ENCODE data around the gene HLA-DPA1.
"Not testable (repeated sequence)": the region's sequence is repeated elsewhere in the genome, so short reads cannot be mapped to it uniquely, and the experiment has no call there.

HLA-DPA1 gene

DNA sequence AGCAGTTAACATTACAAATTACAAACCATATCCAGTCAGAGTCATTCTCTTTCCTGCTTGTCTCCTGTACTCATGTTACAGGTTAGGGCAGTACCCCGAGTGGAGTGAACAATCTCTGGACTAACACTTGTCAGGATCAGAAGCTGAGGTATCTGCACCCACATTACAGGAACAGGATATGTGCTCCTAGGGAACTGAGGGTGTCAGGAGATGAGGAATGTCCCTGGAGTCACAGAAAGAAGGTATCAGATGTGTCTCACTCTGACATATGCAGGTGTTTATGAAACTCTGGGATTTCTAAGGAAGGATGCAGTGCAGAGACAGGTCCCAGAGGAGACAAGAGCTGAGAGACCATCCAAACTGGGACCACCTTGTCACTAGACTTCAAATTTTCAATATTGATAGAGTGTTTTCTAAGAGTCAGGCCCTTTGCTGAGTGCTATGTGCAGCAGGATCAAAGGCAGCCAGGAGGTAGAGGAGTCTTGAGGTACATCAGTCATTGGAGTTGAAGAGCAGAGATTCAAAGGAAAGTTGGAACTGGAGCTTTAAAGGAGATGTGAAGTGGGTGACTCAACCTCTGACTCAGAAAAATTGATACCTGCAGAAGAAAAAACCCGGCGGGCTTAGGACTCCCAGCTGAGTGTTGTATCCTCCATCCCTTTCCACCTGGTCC lies 14.9 kb upstream of the HLA-DPA1 start:
- no peak for DNase-seq

DNA sequence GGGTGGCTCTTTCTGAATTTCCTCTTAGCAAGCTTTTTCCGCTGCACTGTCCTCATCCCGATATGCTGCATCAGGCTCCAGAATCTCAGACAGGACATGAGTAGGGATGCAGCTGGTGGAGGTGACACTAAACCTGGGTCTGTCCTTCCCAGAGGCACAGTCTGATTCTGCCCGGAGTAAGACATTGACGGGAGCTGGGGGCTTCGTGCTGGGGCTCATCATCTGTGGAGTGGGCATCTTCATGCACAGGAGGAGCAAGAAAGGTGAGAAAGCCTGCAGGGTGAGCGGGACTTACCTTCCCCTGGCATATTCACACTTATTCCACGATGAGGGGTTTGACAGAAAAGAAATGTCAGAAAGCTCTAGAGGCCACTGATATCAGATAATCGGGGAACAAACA lies 12.2 kb upstream of the HLA-DPA1 start:
- DNase-seq, result no peak

DNA sequence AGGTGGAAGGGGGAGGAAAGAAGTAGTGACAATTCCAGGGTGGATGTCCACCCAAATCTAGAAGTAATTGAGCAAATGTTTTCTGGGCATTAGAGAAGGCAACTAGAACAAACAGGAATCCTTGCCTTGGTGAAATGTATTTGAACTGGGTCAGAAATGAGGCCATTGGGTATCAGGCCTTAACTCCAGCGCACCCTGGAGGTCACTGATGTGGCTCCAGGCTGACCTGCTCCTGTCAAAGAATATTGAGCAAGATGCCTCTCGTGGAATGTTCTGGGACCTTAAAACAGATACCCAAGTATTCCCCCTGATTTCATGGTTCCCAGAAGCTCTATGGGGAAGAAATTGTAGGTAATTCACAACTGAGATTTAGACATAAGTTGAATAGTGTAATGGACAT lies 9.3 kb upstream of the HLA-DPA1 start:
- peak; percentile 76 for DNase-seq

DNA sequence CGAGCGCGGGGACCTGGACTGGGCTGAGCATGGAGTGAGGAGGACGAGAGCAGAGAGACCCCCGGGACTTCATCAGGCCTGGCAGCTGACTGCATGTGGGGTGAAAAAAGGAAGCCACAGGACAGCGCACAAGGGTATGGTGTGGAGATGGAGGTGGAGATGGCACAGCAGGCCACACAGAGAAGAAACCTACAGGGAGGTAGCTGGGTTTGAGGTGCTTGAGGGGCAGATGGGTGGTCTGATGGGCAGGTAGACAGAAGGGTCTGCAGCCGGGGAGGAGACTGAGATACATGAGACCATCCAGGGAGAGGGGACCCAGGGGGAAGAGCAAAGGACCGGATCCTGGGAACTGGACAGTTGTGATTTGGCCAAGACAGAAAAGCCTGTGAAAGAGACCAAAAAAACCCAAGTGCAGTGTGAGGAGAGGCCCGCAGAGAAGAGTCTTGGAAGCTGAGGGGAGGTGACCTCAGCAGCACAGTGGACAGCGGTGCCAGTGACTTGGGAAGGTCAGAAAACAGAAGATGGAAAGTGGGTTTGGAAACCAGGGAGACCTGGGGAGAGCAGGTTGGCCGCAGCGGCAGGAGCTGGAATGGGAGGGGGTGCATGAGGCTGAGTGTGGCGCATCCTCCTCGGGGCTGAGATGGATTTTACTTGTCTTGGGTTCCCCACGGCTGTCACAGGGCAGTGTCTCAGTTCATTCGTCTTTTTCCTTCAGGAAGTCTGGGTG lies 7.8 kb upstream of the HLA-DPA1 start:
- no peak for DNase-seq

DNA sequence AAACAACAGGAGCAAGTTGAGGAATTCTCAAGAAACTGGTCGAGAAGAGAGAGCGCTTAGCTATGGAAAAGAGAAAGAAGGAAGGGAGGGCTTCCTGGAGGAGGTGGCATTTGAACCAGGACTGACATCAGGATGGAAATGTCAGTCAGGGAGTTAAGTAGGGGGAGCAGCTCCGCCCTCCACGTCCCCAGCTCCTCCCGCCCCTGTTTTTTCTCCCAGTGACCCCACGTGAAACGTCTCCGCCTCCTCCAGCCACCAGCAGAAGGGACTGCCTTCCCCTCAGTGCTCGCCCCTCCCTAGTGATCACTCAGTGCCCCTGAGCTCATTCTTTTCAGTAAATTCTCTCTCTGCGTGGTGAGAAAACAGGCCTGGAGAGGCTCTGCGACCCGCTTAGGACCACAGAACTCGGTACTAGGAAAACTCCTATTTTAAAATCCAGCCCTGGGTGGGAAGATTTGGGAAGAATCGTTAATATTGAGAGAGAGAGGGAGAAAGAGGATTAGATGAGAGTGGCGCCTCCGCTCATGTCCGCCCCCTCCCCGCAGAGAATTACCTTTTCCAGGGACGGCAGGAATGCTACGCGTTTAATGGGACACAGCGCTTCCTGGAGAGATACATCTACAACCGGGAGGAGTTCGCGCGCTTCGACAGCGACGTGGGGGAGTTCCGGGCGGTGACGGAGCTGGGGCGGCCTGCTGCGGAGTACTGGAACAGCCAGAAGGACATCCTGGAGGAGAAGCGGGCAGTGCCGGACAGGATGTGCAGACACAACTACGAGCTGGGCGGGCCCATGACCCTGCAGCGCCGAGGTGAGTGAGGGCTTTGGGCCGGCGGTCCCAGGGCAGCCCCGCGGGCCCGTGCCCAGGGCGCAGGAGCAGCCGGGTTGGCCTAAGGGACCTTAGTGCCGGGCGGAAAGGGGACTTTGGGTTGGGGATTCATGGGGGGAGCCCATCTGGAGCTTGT lies 7.0 kb upstream of the HLA-DPA1 start:
- DNase-seq, result peak; percentile 72

DNA sequence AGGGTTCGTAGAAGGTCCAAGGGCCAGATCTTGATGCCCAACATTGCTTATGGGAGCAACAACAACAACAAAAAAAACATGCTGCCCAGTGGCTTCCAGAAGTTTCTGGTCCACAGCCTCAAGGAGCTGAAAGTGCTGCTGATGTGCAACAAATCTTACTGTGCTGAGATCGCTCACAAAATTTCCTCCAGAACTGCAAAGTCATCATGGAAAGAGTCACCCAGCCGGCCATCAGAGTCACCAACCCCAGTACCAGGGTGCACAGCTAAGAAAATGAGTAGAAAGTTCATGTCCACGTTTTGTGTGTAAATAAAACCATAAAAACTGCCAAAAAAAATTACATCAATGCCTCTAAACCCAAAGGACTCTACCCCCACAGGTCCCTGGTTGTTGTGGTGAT lies 6.1 kb upstream of the HLA-DPA1 start:
- DNase-seq, result no peak

DNA sequence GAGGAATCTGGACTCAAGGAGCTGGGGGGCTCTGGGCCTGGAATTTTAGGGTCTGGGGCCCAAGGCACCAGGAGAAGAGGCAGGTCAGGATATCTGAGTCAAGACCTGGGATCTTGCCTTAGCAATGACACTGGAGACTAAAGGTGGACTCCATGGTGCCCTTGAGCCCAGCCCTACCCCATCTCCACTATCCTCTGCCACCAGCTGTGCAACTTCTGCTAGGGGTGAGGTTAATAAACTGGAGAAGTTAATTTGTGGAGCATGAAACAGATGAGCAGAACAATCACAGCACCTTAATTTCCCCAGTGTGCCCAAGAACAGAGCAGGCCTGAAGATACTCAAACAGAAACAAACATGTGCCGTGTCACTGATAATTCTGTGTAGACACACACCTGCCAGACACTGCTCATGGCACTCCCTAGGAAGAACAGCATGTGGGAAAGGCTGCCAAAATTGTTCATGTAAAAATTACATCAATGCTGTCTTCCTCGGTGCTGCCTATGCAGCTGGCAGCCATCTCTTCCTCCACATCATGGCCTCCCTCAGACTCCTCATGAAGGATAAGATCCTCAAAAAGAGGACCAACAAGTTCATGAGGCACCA lies 5.6 kb upstream of the HLA-DPA1 start:
- peak; percentile 12 for DNase-seq

DNA sequence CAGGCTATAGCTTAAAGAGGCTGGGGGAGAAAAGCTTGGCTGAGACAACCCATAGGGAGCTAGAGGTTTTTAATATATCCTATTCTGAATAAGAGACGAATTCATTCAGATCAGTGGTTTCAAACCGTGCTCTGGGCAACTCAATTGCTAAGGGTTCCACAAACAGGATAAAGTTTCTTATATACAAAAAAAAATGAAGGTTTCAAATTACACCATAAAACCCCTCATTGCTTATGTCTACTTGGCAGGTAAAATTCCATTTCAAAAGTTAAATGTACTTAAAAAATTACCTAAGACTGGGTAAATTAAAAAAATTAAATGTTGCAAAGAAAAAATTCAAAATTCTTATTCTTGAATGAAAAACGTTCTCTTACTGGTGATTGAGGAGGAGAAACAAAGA lies 5.0 kb upstream of the HLA-DPA1 start:
- DNase-seq, result no peak

DNA sequence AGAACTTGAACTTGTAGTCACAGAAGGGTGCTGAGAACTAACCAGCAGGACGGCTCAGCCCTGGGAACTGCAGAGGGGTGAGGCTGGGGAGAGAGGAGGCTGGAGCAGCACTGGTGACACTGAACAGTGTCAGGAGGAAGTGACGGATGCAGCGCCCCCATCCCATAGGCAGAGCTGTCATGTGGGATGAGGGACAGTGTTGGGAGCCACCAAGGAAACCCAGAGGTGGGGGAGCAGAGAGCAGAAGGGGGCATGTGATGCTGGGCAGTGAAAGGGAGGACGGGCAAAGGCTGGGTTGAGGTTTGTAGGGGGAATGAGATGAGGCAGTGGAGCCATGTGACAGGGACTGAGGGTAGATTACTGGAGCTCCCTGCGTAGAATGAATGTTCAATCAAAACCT lies 4.5 kb upstream of the HLA-DPA1 start:
- DNase-seq, result no peak

DNA sequence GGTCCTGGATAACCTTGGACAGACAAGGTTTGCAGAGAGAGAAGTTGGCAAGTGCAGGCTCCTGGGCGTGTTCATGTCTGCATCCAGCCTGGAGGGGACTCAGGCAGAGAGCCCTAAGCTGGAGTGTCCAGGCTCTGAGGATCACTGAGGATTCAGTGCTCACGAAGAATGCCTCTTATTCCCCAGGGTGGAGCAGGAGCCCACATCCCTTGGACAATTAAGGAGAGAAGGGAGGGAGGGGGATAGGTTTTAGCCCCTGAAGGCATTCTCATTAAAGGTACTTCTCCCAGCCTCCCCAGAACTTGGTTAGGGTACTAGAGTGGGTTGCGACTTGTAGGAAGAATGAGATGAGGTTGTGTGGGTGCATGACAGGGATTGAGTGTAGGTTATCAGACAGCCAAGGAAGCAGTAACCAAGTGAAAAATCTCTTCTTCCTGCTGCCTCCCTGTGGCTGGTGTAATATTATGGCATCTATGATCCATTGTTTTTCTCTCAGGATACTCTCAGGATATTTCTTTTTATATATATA lies 3.0 kb upstream of the HLA-DPA1 start:
- no peak for DNase-seq

DNA sequence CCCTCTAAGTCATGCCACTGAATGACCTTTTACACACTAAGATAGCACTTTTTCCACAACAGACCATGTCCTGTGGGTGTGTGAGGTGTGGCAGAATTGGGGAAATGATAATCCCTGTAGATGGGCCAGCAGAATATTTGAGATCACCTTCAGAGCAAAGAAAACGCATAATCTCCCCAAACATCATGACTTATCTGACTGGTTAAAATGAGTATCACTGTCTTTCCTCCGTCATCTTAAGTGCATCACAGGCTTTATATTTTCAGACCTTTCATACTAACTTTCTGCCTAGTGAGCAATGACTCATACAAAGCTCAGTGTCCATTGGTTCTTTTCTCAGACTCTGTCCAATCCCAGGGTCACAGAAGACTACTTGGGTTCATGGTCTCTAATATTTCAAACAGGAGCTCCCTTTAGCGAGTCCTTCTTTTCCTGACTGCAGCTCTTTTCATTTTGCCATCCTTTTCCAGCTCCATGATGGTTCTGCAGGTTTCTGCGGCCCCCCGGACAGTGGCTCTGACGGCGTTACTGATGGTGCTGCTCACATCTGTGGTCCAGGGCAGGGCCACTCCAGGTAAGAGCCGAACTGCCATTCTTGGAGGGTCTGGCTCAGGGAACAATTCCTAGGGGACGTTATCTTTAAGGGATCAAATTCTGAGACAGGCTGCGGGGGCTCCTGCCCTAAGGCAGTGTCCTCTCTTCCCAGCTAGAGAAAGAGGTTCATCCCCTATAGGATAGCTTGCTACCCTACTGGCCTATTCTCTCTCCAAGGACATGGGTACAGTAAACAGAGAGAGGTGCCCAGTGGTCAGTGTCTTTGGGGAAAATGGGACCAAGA lies 2.3 kb upstream of the HLA-DPA1 start, which contains the start of gene HLA-DPB1:
Gene HLA-DPB1, plus strand, starts transcription at position 423 of the 838 bp plus-strand sequence. Its CDS starts 52 bp downstream, at position 475.
- peak; percentile 91 for DNase-seq

DNA sequence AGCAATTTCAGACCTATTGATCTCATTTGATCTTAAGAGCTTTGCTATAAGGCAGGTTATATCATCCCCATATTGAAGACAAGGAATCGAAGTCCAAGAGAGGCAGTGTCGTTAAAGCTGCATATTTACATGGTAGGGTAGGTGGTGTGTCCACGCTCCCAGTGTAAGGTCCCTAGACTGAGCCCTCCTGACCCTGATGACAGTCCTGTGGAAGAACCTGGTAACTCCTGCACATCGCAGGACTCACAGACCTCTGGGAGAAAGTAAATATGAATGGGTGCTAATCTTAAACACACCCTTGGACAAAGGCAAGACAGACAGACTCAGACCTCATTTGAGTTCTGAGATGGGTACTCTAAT lies 1.7 kb upstream of the HLA-DPA1 start:
- DNase-seq, result peak; percentile 10

DNA sequence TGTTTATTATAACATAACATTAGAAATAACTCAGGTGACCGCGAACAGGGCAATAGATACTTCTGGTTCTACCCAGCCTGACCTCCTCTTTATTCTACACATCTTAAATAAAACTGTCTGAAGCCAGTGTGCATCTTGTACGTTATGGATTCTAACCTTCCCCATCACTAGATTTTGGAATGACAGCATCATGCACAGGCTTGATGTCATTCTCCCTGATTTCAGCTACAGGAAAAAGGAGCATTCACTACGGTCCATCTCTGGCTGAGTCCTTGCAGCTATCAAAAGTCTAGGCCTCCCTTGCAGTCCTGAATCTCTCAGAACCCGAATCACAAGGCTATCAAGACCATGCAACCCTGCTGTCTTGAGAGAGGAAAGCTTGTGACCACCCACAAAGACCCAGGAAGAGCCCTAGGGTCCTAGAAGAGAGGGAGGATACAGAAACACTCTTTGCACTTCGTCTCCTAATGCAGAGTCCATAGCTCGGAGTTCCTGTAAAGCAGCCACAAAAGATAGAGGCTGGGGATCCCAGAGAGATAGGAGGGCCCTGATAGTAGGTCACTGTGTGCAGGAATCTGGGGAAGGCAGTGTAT lies 845 bp downstream of the HLA-DPA1 start:
- no peak for DNase-seq

DNA sequence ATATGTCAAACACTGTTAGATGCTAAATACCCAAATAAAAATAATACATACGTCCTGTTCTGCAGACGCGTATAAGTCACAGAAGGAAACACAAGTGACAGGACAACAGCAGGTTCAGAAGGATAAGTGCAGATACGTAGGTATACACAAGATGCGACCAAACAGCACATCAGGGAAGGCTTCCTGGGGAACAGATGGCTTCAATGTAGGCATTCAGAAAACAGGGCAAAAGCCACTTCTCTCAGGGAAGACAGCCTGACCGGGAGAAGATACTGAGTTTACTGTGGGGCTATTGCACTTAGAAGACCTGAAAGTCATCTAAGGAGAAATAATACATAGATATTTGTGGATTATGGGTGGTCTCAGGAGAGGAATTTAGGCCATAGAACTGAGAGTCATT lies 1.9 kb downstream of the HLA-DPA1 start:
- DNase-seq, result no peak

DNA sequence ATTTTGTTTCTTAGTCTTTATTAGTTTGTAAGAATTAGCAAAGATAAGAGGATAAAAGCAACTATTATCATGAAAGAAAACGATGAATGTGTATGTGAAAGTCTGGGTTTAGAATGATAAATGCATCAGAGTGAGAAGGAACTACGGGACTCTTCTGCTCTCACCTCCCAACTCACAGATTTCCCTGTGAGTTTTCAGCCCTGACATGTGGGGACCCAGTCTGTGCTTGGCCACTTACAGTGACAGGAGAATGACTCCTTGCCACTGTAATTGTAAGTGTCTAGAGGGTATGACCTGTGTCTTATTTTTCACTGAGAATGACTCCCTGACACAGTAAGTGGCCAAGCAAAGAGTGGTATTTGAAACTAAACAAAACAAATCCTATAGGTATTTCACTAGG lies 2.5 kb downstream of the HLA-DPA1 start:
- DNase-seq, result no peak

DNA sequence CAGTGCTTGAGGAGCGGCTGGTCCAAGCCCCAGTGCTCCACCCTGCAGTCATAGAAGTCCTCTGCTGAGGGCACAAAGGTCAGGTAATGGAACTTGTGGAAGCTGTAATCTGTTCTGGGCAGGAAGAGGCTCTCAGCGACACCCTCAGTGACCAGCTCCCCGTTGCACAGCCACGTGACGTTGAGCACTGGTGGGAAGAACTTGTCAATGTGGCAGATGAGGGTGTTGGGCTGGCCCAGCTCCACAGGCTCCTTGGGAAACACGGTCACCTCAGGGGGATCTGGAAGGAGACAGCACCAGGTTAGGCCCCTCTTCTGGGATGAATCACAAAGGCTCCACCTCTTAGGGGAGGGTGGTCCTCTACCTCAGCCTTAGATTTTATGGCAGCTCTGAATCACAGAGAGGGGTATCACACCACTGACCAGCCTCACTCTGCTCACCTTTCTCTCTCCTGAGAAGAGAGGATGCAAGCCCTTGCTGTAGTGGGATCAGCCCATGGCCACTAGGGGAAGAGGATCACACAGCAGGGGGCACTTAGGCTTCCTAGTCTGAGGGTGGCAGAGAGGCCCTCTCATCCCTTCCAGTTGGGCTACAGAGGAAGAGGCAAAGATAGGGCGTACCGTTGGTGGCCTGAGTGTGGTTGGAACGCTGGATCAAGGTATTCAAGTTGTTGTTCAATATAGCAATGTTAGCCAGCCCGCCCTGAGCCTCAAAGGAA lies 4.3 kb downstream of the HLA-DPA1 start:
- no peak for DNase-seq

DNA sequence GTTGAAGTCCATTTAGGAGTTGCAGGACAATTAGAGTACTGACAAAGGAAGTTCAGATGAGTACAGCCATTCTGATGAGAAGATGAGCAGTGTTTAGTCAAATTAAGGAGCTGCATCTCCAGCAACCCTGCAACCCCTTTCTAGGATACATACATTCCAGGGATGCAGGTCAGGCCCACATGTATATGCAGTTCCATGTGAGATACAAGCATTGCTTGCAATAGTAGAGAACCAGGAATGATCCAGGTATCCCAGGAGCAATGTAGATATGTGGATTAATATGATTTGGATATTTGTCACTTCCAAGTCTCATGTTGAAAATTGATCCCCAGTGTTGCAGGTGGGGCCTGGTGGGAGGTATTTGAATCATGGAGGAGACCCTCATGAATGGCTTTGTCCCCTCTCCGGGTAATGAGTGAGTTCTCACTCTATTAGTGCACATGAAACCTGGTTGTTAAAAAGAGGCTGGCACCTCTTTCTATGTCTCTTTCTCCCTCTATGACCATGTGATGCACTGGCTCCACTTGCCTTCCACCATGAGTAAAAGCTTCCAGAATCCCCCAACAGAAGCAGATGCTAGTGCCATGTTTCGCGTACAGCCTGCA lies 6.4 kb downstream of the HLA-DPA1 start:
- no peak for DNase-seq

DNA sequence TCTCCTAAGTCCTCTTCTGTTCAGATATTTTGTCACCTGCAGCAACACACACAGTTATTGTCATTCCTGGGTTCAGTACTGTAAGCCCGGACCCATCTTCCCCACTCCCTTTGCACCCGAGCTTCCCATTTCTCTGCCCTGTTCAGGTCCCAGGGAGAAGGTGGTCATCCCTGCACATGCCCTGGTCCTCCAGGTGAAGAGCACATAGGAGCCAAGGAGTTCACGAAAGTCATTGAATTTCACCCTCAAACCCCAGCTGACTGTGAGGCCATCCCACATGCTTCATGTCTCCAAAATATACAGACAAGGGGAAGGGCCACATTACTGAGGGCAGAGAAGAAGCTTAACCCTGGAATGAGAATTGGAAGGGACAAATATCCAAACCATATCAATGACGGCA lies 8.1 kb downstream of the HLA-DPA1 start:
- DNase-seq, result no peak

DNA sequence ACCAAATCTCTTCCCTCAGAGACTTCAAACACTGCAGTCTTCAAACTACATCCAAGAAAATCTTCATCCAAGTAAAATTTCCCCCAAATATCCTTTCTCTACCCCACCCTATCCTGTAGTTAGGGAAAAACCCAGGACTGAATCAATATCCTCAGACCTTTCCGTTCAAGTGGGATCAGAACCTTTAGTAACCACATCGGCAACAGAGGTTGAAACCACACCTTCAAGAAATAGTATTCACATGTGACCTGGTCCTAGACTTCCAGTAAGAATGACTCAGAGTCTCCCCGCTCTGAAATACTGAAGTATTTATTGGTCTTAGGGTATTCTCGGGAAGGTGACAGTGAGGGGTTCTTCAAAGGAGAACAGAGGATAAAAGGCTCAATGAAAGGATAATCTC lies 8.7 kb downstream of the HLA-DPA1 start:
- no peak for DNase-seq

DNA sequence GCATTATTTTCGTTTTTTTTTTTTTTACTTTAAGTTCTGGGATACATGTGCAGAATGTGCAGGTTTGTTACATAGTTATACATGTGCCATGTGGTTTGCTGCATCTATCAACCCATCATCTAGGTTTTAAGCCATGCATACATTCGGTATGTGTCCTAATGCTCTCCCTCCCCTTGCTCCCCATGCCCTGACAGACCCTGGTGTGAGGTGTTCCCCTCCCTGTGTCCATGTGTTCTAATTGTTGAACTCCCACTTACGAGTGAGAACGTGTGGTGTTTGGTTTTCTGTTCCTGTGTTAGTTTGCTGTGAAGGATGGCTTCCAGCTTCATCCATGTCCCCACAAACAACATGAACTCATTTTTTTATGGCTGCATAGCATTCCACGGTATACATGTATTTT lies 10.0 kb downstream of the HLA-DPA1 start:
- DNase-seq, result not testable (repeated sequence)
